HuH-7.5 (cell line): ENCODE results near the gene FHL1.
"Not testable (repeated sequence)": the region's sequence is repeated elsewhere in the genome, so short reads cannot be mapped to it uniquely, and the experiment has no call there.

Experiments
- DNase-seq: peaks from one replicate; pipeline ENCODE4 v3.0.0; 2011; ENCODE audit warnings: low spot score

Gene FHL1

GRCh38 chrX:136147315-136147901, at the start of gene FHL1:
Gene FHL1, plus strand, starts transcription at chrX:136147533.
- no peak for DNase-seq

GRCh38 chrX:136097871-136098805, 49.2 kb upstream of the FHL1 start:
- no peak for DNase-seq

GRCh38 chrX:136104936-136105335, 42.4 kb upstream of the FHL1 start:
- no peak for DNase-seq

- no peak for DNase-seq
Measured at GRCh38 chrX:136106920-136107528, 40.3 kb upstream of the FHL1 start.

- not testable (repeated sequence) for DNase-seq
Measured at GRCh38 chrX:136108905-136109304, 38.4 kb upstream of the FHL1 start.

- no peak for DNase-seq
Measured at GRCh38 chrX:136112286-136112685, 35.0 kb upstream of the FHL1 start.

GRCh38 chrX:136112778-136113177, 34.6 kb upstream of the FHL1 start:
- no peak for DNase-seq

GRCh38 chrX:136115126-136115903, 32.0 kb upstream of the FHL1 start:
- no peak for DNase-seq

- DNase-seq = no peak
Measured at GRCh38 chrX:136115904-136116297, 31.4 kb upstream of the FHL1 start.

- no peak for DNase-seq
Measured at GRCh38 chrX:136121788-136122187, 25.5 kb upstream of the FHL1 start.

- DNase-seq = no peak
Measured at GRCh38 chrX:136122207-136122606, 25.1 kb upstream of the FHL1 start.

- no peak for DNase-seq
Measured at GRCh38 chrX:136125106-136125505, 22.2 kb upstream of the FHL1 start.

GRCh38 chrX:136126371-136126770, 21.0 kb upstream of the FHL1 start:
- DNase-seq = no peak

- DNase-seq = no peak
Measured at GRCh38 chrX:136126872-136127406, 20.4 kb upstream of the FHL1 start.

- no peak for DNase-seq
Measured at GRCh38 chrX:136128743-136129142, 18.6 kb upstream of the FHL1 start.

GRCh38 chrX:136130931-136131833, 16.2 kb upstream of the FHL1 start:
- DNase-seq = no peak

- DNase-seq = no peak
Measured at GRCh38 chrX:136138939-136139338, 8.4 kb upstream of the FHL1 start.

GRCh38 chrX:136141569-136141968, 5.8 kb upstream of the FHL1 start:
- no peak for DNase-seq

GRCh38 chrX:136142592-136142991, 4.7 kb upstream of the FHL1 start:
- DNase-seq = no peak

- no peak for DNase-seq
Measured at GRCh38 chrX:136143711-136144110, 3.6 kb upstream of the FHL1 start.
